T follicular helper cell (primary cell): ENCODE data around the gene SERINC5.
A peak's percentile ranks its signal among the peaks of the same experiment; 100 is the strongest.
"Not testable (repeated sequence)": the region's sequence is repeated elsewhere in the genome, so short reads cannot be mapped to it uniquely, and the experiment has no call there.

Source experiments
- DNase-seq: peaks from one replicate; pipeline ENCODE4 v3.0.0-alpha.2; 2020; ENCODE audit warnings: low read depth

Gene SERINC5

GRCh38 chr5:80170117-80170535 lies 85.7 kb downstream of the SERINC5 start:
- no peak for DNase-seq

GRCh38 chr5:80168388-80169028 lies 87.3 kb downstream of the SERINC5 start:
- DNase-seq: no peak

GRCh38 chr5:80165452-80165851 lies 90.4 kb downstream of the SERINC5 start:
- no peak for DNase-seq

GRCh38 chr5:80161165-80161564 lies 94.7 kb downstream of the SERINC5 start:
- no peak for DNase-seq

GRCh38 chr5:80160242-80160641 lies 95.6 kb downstream of the SERINC5 start:
- no peak for DNase-seq

GRCh38 chr5:80159133-80159815 lies 96.6 kb downstream of the SERINC5 start:
- no peak for DNase-seq

GRCh38 chr5:80156156-80156555 lies 99.7 kb downstream of the SERINC5 start:
- no peak for DNase-seq

GRCh38 chr5:80154749-80155148 lies 101.1 kb downstream of the SERINC5 start:
- no peak for DNase-seq

- DNase-seq: not testable (repeated sequence)
Measured at GRCh38 chr5:80154289-80154688, 101.6 kb downstream of the SERINC5 start.

- no peak for DNase-seq
Measured at GRCh38 chr5:80153586-80154126, 102.2 kb downstream of the SERINC5 start.

- peak; percentile 11 for DNase-seq
Measured at GRCh38 chr5:80152778-80153177, 103.1 kb downstream of the SERINC5 start.

- no peak for DNase-seq
Measured at GRCh38 chr5:80151890-80152289, 104.0 kb downstream of the SERINC5 start.

- DNase-seq: peak; percentile 14
Measured at GRCh38 chr5:80150731-80151130, 105.1 kb downstream of the SERINC5 start.

- DNase-seq: no peak
Measured at GRCh38 chr5:80149161-80149609, 106.7 kb downstream of the SERINC5 start.

GRCh38 chr5:80147119-80147815 lies 108.6 kb downstream of the SERINC5 start:
- DNase-seq: no peak

- DNase-seq: no peak
Measured at GRCh38 chr5:80146046-80146445, 109.8 kb downstream of the SERINC5 start.

- no peak for DNase-seq
Measured at GRCh38 chr5:80143491-80143890, 112.4 kb downstream of the SERINC5 start.

GRCh38 chr5:80142996-80143395 lies 112.9 kb downstream of the SERINC5 start:
- no peak for DNase-seq

- DNase-seq: no peak
Measured at GRCh38 chr5:80141681-80142080, 114.2 kb downstream of the SERINC5 start.

GRCh38 chr5:80141147-80141671 lies 114.6 kb downstream of the SERINC5 start:
- DNase-seq: no peak

- DNase-seq: peak; percentile 21
Measured at GRCh38 chr5:80140496-80140895, 115.4 kb downstream of the SERINC5 start.

GRCh38 chr5:80139466-80139972 lies 116.3 kb downstream of the SERINC5 start:
- DNase-seq: no peak
